Hepatocyte (in vitro differentiated cells): Measurements from ENCODE around the gene B4GALT3.

Experiments used
- CTCF ChIP-seq: fragments of 200-600 bp; sonication (generic); IDR thresholded peaks from 2 replicates; pipeline ENCODE4 v1.5.1; 2016; ENCODE audit warnings: antibody characterized with exemption, mild to moderate bottlenecking; ENCODE audit not compliant: poor library complexity
- EZH2 ChIP-seq: fragments of 200-600 bp; sonication (generic); IDR thresholded peaks from 2 replicates; pipeline ENCODE4 v1.6.1; 2016; ENCODE audit warnings: antibody characterized with exemption, mild to moderate bottlenecking, borderline replicate concordance
- EZH2phosphoT487 ChIP-seq: fragments of 200-600 bp; sonication (generic); IDR thresholded peaks from one replicate; pipeline ENCODE4 v1.6.1; 2018; ENCODE audit warnings: antibody characterized with exemption, mild to moderate bottlenecking, low read depth, moderate library complexity; ENCODE audit not compliant: unreplicated experiment, severe bottlenecking

- TF ChIP-seq CTCF (no peak), EZH2phosphoT487 (no peak), EZH2 (no peak)
These were observed 46.7 kb upstream of the B4GALT3 start for GRCh38 chr1:161223805-161224694.
